Sigmoid colon (tissue), 3 donors: ENCODE measurements around the gene LRP1.

ENCODE experiments used
- POLR2A ChIP-seq, 2 donors: fragments of 450-650 bp; IDR thresholded peaks; one replicate each; pipeline ENCODE4 v1.6.1; 2016; ENCODE audit warnings: antibody characterized with exemption in 2 of 2, mild to moderate bottlenecking in 2 of 2, moderate library complexity in 2 of 2
- TF ChIP-seq, protein P1 (sequence below), 4 experiments: fragments of 450-650 bp in 3 of 4; fragments of 200-600 bp in 1 of 4; IDR thresholded peaks; one replicate each; pipeline ENCODE4 v1.5.1; 2016 to 2019; ENCODE audit warnings: antibody characterized with exemption in 4 of 4, mild to moderate bottlenecking in 3 of 4, moderate library complexity in 2 of 4

DNA sequence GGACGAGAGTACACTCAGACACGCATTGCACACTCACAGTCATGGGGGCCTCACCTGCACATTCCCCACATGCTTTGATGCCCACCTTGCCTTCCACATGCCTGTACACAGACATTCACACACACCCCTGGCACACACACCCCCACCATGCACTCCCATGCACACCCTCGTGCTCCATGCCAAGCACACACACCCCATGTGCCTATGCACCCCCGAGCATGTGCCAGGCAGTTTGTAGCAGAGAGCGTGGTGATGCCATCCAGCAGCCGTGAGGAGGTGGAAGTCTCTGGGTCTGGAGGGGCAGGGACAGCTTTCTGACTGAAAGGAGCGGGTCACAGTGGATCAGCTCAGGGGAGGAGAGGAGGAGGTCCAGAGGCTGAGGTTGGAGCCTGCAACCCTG lies 77.6 kb downstream of the LRP1 start:
- TF ChIP-seq, protein P1, sequence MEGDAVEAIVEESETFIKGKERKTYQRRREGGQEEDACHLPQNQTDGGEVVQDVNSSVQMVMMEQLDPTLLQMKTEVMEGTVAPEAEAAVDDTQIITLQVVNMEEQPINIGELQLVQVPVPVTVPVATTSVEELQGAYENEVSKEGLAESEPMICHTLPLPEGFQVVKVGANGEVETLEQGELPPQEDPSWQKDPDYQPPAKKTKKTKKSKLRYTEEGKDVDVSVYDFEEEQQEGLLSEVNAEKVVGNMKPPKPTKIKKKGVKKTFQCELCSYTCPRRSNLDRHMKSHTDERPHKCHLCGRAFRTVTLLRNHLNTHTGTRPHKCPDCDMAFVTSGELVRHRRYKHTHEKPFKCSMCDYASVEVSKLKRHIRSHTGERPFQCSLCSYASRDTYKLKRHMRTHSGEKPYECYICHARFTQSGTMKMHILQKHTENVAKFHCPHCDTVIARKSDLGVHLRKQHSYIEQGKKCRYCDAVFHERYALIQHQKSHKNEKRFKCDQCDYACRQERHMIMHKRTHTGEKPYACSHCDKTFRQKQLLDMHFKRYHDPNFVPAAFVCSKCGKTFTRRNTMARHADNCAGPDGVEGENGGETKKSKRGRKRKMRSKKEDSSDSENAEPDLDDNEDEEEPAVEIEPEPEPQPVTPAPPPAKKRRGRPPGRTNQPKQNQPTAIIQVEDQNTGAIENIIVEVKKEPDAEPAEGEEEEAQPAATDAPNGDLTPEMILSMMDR (IDR thresholded peaks at IDR 0.05) = no peak
- no peak for TF ChIP-seq POLR2A (IDR thresholded peaks at IDR 0.05)
